Measurements from ENCODE around the gene SLC2A13. TPM values are rescaled to one million over a fixed set of nuclear protein-coding genes. Genes with fewer than 3 reads are reported as not detected.

SLC2A13 gene
- total RNA-seq, 1 donor from 2014 or later: 5.6 TPM

DNA sequence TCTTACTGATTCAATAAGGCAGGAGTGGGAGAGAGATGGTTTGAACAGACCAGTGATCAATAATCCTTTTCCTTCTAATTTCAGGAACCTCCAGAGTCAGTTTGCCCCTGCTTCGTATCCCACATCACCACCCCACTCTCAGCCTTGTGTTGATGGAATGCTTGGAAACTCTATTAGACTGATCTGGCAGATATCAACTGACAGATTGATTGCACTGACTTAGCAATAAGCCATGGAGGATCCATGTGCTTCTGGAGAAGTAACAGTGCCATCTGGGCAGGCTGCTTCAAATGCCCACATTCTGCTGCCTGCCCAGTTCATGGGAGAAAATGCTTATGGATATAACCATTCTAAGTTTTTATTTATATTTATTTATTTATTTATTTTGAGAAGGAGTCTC lies 218.0 kb downstream of the SLC2A13 start:
- Mint-ChIP-seq H3K9me3 (no peaks in the 10 kb centered on the region), H3K4me3 (no peak overlapping the region), H3K4me1 (peaks cover 11% of the 10 kb centered on the region), H3K27me3 (ENCODE audit: low read depth) (no peaks in the 10 kb centered on the region), H3K36me3 (ENCODE audit: low read depth) (no peaks in the 10 kb centered on the region), H3K27ac (ENCODE audit: unreplicated experiment) (no peak overlapping the region)
- no peak for DNase-seq (ENCODE audit: low read depth, low spot score)
- no peak for TF ChIP-seq CTCF (conservative IDR thresholded peaks at IDR 0.05)

DNA sequence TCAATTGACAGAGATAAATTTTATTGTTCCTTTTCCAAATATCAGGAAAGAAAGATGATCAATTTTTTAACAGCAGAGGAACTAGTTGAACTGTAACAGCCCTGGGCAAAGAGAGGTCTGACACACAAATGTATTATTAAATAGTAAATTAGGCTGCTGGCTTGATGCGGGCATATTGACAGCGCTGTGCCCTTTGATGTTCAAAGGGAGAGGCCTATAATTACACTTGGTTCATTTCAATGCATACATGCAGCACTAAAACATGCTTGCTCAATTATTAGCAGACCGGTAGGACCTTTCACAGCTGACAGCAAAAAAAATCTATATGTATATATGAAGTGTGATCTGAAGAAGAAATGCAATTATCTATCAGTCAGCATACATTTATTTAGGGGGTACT lies 219.8 kb downstream of the SLC2A13 start:
- no peak for DNase-seq (ENCODE audit: low read depth, low spot score)
- Mint-ChIP-seq H3K27ac (ENCODE audit: unreplicated experiment) (no peak overlapping the region), H3K4me1 (peaks cover 11% of the 10 kb centered on the region), H3K9me3 (no peaks in the 10 kb centered on the region), H3K36me3 (ENCODE audit: low read depth) (no peaks in the 10 kb centered on the region), H3K27me3 (ENCODE audit: low read depth) (no peaks in the 10 kb centered on the region), H3K4me3 (no peak overlapping the region)
- TF ChIP-seq CTCF (conservative IDR thresholded peaks at IDR 0.05): no peak

GRCh38 chr12:39884616-39885125 lies 221.2 kb downstream of the SLC2A13 start:
- Mint-ChIP-seq H3K36me3 (ENCODE audit: low read depth) (peaks cover 2% of the 10 kb centered on the region), H3K27ac (ENCODE audit: unreplicated experiment) (no peak overlapping the region), H3K27me3 (ENCODE audit: low read depth) (no peaks in the 10 kb centered on the region), H3K4me1 (peaks cover 11% of the 10 kb centered on the region), H3K9me3 (no peaks in the 10 kb centered on the region), H3K4me3 (no peak overlapping the region)
- no peak for DNase-seq (ENCODE audit: low read depth, low spot score)
- no peak for TF ChIP-seq CTCF (conservative IDR thresholded peaks at IDR 0.05)

DNA sequence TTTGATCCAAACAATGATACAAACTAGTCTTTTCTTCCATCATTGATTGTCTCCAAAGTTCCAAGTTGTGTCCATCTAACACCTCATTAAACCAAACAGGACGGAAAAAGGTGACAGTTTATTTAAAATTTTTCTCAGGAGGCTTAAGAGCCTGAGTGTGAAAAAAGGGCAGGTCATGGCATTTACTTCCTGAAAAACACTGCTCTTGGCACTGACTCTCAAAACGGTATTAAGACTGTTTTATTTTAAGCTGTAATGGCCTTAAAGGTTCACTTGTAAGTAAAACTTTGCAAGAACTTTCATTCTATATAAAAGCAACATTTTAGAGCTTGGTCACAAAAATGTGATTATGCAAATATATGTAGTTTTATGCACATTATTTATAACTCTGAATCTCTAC lies 222.5 kb downstream of the SLC2A13 start:
- no peak for TF ChIP-seq CTCF (conservative IDR thresholded peaks at IDR 0.05)
- H3K9me3 Mint-ChIP-seq: peaks cover under 1% of the 10 kb centered on the region
- no peaks in the 10 kb centered on the region for H3K27me3 Mint-ChIP-seq (ENCODE audit: low read depth)
- no peak overlapping the region for H3K4me3 Mint-ChIP-seq
- peaks cover 5% of the 10 kb centered on the region for H3K36me3 Mint-ChIP-seq (ENCODE audit: low read depth)
- H3K27ac Mint-ChIP-seq (ENCODE audit: unreplicated experiment): no peak overlapping the region
- peaks cover 11% of the 10 kb centered on the region for H3K4me1 Mint-ChIP-seq
- no peak for DNase-seq (ENCODE audit: low read depth, low spot score)

DNA sequence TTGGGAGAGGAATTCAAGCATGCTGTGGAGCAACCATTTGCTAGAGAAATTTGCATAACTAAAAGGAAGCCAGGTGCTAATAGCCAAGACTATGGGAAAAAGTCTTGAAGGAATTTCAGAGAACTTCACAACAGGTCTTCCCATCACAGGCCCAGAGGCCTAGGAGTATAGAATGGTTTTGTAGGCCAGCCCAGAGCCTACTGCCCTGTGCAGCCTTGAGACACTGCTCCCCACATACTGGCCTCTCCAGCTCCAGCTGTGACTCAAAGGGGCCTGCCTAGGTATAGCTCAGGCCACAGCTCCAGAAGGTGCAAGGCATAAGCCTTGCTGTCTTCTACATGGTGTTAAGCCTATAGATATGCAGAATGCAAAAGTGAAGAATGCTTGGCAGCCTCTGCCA lies 227.1 kb downstream of the SLC2A13 start:
- DNase-seq (ENCODE audit: low read depth, low spot score): no peak
- Mint-ChIP-seq H3K9me3 (peaks cover 5% of the 10 kb centered on the region), H3K4me3 (no peak overlapping the region), H3K36me3 (ENCODE audit: low read depth) (peaks cover 11% of the 10 kb centered on the region), H3K4me1 (peaks cover 11% of the 10 kb centered on the region), H3K27ac (ENCODE audit: unreplicated experiment) (no peak overlapping the region), H3K27me3 (ENCODE audit: low read depth) (no peaks in the 10 kb centered on the region)
- no peak for TF ChIP-seq CTCF (conservative IDR thresholded peaks at IDR 0.05)

- no peak for TF ChIP-seq CTCF (conservative IDR thresholded peaks at IDR 0.05)
- H3K27ac Mint-ChIP-seq (ENCODE audit: unreplicated experiment): no peak overlapping the region
- peaks cover 11% of the 10 kb centered on the region for H3K4me1 Mint-ChIP-seq
- DNase-seq (ENCODE audit: low read depth, low spot score): no peak
- no peaks in the 10 kb centered on the region for H3K27me3 Mint-ChIP-seq (ENCODE audit: low read depth)
- no peak overlapping the region for H3K4me3 Mint-ChIP-seq
- H3K36me3 Mint-ChIP-seq (ENCODE audit: low read depth): peaks cover 11% of the 10 kb centered on the region
- peaks cover 5% of the 10 kb centered on the region for H3K9me3 Mint-ChIP-seq
Observed at GRCh38 chr12:39875721-39876120, 230.2 kb downstream of the SLC2A13 start.
